ENCODE measurements around the gene DCDC1.

DNA sequence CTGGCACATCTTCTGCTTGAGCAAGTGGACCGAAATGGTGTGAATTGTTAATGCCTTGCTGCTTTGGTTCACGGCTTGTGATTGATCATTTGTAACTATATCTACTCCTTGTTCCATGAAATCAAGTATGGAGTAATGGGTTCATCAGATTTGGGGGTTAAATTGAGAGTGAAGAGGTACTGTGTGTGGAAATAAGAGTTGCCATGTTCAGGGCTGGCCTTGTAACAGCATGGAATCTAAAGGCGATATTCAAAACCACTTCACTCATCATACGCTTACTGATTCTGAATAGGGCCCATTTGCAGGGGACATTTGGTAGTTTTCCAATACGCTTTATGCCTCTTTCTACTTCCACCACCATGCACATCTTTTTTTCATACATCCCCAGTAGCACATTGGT is 122.2 kb downstream of the DCDC1 start:
- TF ChIP-seq, protein P1, sequence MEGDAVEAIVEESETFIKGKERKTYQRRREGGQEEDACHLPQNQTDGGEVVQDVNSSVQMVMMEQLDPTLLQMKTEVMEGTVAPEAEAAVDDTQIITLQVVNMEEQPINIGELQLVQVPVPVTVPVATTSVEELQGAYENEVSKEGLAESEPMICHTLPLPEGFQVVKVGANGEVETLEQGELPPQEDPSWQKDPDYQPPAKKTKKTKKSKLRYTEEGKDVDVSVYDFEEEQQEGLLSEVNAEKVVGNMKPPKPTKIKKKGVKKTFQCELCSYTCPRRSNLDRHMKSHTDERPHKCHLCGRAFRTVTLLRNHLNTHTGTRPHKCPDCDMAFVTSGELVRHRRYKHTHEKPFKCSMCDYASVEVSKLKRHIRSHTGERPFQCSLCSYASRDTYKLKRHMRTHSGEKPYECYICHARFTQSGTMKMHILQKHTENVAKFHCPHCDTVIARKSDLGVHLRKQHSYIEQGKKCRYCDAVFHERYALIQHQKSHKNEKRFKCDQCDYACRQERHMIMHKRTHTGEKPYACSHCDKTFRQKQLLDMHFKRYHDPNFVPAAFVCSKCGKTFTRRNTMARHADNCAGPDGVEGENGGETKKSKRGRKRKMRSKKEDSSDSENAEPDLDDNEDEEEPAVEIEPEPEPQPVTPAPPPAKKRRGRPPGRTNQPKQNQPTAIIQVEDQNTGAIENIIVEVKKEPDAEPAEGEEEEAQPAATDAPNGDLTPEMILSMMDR (IDR thresholded peaks at IDR 0.05), result no peak
- TF ChIP-seq EP300 (IDR thresholded peaks at IDR 0.05), result no peak
